ENCODE data around the gene SOX5.
"Not testable (repeated sequence)": the region's sequence is repeated elsewhere in the genome, so short reads cannot be mapped to it uniquely, and the experiment has no call there.

Gene SOX5

GRCh38 chr12:23493672-23494071, 455.8 kb downstream of the SOX5 start:
- no peak for TF ChIP-seq CTCF (IDR thresholded peaks at IDR 0.05; ENCODE audit: low read depth, low read length)
- no peak overlapping the region for H3K4me3 ChIP-seq (ENCODE audit: low read depth, low read length)

GRCh38 chr12:23491029-23491428, 458.4 kb downstream of the SOX5 start:
- not testable (repeated sequence) for H3K4me3 ChIP-seq (ENCODE audit: low read depth, low read length)

- H3K4me3 ChIP-seq (ENCODE audit: low read depth, low read length): no peak overlapping the region
- no peak for TF ChIP-seq CTCF (IDR thresholded peaks at IDR 0.05; ENCODE audit: low read depth, low read length)
Measured at GRCh38 chr12:23488130-23488529, 461.3 kb downstream of the SOX5 start.

GRCh38 chr12:23484238-23484637, 465.2 kb downstream of the SOX5 start:
- H3K4me3 ChIP-seq (ENCODE audit: low read depth, low read length): no peak overlapping the region
- TF ChIP-seq CTCF (IDR thresholded peaks at IDR 0.05; ENCODE audit: low read depth, low read length): no peak

- no peak for TF ChIP-seq CTCF (IDR thresholded peaks at IDR 0.05; ENCODE audit: low read depth, low read length)
Measured at GRCh38 chr12:23482571-23482970, 466.9 kb downstream of the SOX5 start.

More at GRCh38 chr12:23482571-23482970, 466.9 kb downstream of the SOX5 start:
- no peak overlapping the region for H3K4me3 ChIP-seq (ENCODE audit: low read depth, low read length)
